HFF-Myc (cell line): ENCODE data around the gene KIF1B.

Source experiments
- DNase-seq: peaks from one replicate; pipeline ENCODE4 v3.0.0-alpha.2; 2011; ENCODE audit warnings: low read depth; ENCODE audit errors: extremely low read depth
- H3K4me3 ChIP-seq: replicated peaks from 2 replicates; pipeline ENCODE4 v1.5.1; 2011; ENCODE audit warnings: low read depth, mild to moderate bottlenecking, control low read depth, low read length
- TF ChIP-seq, protein P1 (sequence below): IDR thresholded peaks from 2 replicates; pipeline ENCODE4 v1.5.1; 2012; ENCODE audit warnings: mild to moderate bottlenecking, low read depth, low read length, control low read depth; ENCODE audit errors: missing control alignments

The KIF1B gene

DNA sequence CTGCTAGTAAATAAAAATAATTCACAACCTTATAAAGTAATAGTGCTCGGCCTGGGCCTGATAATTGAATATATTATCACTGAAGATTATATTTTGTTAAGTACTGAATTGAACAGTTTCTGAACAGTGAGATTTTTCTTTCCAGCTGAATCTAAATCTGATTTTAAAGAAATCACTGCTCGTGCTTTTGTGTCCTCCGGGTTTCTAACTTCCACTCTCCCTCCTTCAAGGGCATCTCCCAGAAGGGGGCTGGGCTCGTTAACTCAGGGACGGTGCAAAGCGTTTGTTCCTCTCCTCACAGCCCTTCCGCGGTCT is 823 bp upstream of the KIF1B start:
- TF ChIP-seq, protein P1, sequence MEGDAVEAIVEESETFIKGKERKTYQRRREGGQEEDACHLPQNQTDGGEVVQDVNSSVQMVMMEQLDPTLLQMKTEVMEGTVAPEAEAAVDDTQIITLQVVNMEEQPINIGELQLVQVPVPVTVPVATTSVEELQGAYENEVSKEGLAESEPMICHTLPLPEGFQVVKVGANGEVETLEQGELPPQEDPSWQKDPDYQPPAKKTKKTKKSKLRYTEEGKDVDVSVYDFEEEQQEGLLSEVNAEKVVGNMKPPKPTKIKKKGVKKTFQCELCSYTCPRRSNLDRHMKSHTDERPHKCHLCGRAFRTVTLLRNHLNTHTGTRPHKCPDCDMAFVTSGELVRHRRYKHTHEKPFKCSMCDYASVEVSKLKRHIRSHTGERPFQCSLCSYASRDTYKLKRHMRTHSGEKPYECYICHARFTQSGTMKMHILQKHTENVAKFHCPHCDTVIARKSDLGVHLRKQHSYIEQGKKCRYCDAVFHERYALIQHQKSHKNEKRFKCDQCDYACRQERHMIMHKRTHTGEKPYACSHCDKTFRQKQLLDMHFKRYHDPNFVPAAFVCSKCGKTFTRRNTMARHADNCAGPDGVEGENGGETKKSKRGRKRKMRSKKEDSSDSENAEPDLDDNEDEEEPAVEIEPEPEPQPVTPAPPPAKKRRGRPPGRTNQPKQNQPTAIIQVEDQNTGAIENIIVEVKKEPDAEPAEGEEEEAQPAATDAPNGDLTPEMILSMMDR, result no peak
- peak overlapping the region; percentile 99 for H3K4me3 ChIP-seq

DNA sequence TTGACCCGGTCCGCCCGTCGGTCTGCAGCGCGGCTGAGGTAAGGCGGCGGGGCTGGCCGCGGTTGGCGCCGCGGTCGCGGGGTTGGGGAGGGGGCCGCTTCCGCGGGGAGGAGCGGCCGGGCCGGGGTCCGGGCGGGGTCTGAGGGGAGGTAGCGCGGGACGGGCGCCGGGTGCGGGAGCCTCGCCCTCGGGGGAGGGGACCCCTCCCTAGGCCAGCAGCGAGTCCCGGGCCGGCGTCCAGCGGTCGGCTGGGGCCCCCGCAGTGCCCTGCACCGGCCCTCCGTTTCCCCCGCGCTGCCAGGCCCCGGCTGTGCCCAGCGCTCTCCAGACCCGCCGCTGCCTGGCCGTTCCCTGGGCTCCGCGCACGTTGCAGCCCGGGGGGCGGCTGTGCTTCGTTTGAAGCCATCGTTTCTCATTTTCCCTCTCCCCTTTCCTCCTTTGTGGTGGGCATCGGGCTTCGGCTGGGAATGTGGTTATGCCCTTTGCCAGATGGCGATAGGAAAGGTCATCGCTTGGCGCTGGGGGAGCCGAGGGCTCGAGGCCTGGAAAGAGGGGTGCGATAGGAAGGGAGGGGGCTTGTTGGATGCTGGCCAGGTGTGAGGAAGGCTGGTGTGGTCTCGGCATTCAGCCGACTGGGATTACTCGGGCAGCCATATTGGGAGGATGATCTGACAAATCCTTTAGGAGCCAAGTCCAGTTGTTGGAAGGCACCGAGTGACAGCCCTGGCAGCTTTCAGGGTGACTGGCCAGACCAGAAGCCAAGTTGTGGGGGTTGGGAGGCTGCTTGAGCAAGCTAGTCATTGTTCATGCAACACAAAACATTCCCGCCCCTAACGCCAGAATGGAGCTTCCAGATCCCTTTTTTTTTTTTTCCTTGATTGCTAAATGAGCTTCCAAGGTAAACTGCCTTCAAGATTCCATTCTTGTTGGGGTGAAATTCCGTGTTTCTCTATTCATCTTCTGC is 753 bp downstream of the KIF1B start:
- H3K4me3 ChIP-seq, result peak overlapping the region; percentile 99
- no peak for DNase-seq
- TF ChIP-seq, protein P1, result no peak

More for the DNA sequence above, 823 bp upstream of the KIF1B start:
- DNase-seq, result no peak

DNA sequence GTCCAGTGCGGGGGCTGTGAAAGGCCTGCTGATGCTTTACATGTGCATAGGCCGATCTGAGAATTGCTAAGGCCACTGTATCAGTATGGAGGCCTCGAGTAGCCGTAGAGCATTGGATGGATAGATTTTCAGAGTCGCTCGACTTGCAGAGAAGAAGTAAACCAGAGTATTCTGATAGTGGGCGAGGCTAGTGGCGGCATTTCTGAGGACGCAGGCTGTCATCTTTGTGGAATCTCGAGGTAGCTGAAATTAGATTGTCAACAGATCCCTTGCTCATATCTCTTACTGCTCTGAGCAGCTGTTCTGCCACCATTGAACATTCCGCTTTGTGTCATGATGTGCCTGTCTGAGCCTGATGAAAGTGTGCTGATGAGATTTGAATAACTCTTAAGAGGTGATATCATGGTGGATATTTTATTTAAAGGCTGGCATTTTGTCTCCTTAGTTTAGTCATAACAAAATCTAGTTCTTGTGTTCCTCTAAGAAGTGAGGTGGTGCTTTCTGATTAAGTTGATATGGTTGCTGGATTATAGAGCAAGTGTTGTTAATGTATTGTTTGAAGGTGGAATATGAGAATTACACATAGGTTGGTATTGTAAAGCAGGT is 1.5 kb downstream of the KIF1B start:
- TF ChIP-seq, protein P1, result no peak
- no peak for DNase-seq
- H3K4me3 ChIP-seq, result peak overlapping the region; percentile 99

DNA sequence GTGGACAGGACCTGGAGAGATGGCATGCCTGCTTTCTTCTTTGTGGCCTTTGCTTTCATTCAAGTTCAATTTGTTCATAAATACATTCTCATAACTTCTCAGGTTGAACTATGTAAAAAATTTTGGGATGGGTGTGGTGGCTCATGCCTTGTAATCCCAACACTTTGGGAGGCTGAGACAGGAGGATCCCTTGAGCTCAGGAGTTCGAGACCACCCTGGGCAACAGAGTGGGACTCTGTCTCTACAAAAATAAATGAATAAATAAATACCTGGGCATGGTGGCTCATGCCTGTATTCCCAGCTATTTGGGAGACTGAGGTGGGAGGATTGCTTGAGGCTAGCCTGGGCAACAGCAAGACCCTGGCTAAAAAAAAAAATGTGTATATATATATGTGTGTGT is 2.1 kb downstream of the KIF1B start:
- TF ChIP-seq, protein P1, result no peak
- no peak for DNase-seq
- H3K4me3 ChIP-seq, result peak overlapping the region; percentile 99

- TF ChIP-seq, protein P1, result no peak
- DNase-seq, result no peak
- H3K4me3 ChIP-seq, result no peak overlapping the region
Measured at GRCh38 chr1:10213186-10213705, 2.9 kb downstream of the KIF1B start.

GRCh38 chr1:10216090-10216749 is 5.8 kb downstream of the KIF1B start:
- TF ChIP-seq, protein P1, result no peak
- H3K4me3 ChIP-seq, result no peak overlapping the region
- DNase-seq, result no peak
